Natural killer cell (primary cell): Measurements from ENCODE around the gene ATP8B1. TPM values are rescaled to one million over a fixed set of nuclear protein-coding genes. Genes with fewer than 3 reads are reported as not detected.

Experiments
- ATAC-seq, 3 donors: fragments of 150-1000 bp in 2 of 3; fragments of 200-7000 bp in 1 of 3; cut with Tn5 transposase; 1 replicate in 1 of 3; 2 replicates in 2 of 3; pipeline ENCODE4 v1.10.0; 2021; ENCODE audit warnings: mild to moderate bottlenecking in 2 of 3, moderate library complexity in 2 of 3
- DNase-seq, 2 donors: peaks; one replicate each; pipeline versions ENCODE4 v3.0.0 to v3.0.0-alpha.2; 2013 to 2021; ENCODE audit warnings: mixed read lengths in 1 of 2
- H3K27ac ChIP-seq: one replicate; pipeline ENCODE4 v1.5.1; 2013; ENCODE audit warnings: mild to moderate bottlenecking, low read length
- H3K27me3 ChIP-seq: one replicate; pipeline ENCODE4 v1.6.1; 2013; ENCODE audit warnings: low read length; ENCODE audit not compliant: control insufficient read depth, insufficient read depth
- H3K36me3 ChIP-seq: one replicate; pipeline ENCODE4 v1.6.1; 2013; ENCODE audit warnings: low read length; ENCODE audit not compliant: control insufficient read depth, insufficient read depth
- H3K4me1 ChIP-seq: one replicate; pipeline ENCODE4 v1.6.1; 2013; ENCODE audit warnings: low read length; ENCODE audit not compliant: control insufficient read depth, insufficient read depth
- H3K4me3 ChIP-seq: one replicate; pipeline ENCODE4 v1.5.1; 2013; ENCODE audit warnings: low read length
- H3K9me3 ChIP-seq: one replicate; pipeline ENCODE4 v1.6.1; 2013; ENCODE audit warnings: low read length; ENCODE audit not compliant: control insufficient read depth, insufficient read depth
- H3K27ac Mint-ChIP-seq, 2 donors: one replicate each; pipeline ENCODE4 v1.8.0; 2022; ENCODE audit warnings: mild to moderate bottlenecking in 2 of 2, mixed read lengths in 2 of 2, moderate library complexity in 1 of 2
- H3K27me3 Mint-ChIP-seq, 2 donors: one replicate each; pipeline ENCODE4 v1.8.0; 2022; ENCODE audit warnings: low read depth in 2 of 2, mixed read lengths in 2 of 2
- H3K36me3 Mint-ChIP-seq: one replicate; pipeline ENCODE4 v1.8.0; 2022; ENCODE audit warnings: mixed read lengths
- H3K4me1 Mint-ChIP-seq, 2 donors: one replicate each; pipeline ENCODE4 v1.8.0; 2022; ENCODE audit warnings: mixed read lengths in 2 of 2
- H3K4me3 Mint-ChIP-seq: one replicate; pipeline ENCODE4 v1.8.0; 2022; ENCODE audit warnings: mild to moderate bottlenecking, moderate library complexity, mixed read lengths
- H3K9me3 Mint-ChIP-seq, 2 donors: one replicate each; pipeline ENCODE4 v1.8.0; 2022; ENCODE audit warnings: mixed read lengths in 2 of 2
- WGBS: methylation state at CpG from one replicate; pipeline ENCODE4 v1.1.7; 2013; ENCODE audit warnings: missing lambda C conversion rate; ENCODE audit not compliant: insufficient coverage; 5-methylcytosine and 5-hydroxymethylcytosine counted together
- intact Hi-C: fragments of 100-400 bp; cut with micrococcal nuclease; formaldehyde crosslinking; loops from one replicate; pipeline ENCODE4 v1.14.2; 2022
- total RNA-seq, 4 donors: library from RNA; stranded (reverse); fragments of 120-200 nt in 1 of 4; gene quantifications; one replicate each; pipeline versions ENCODE4 v1.2.3 to v1.2.4, GENCODE V29; 2013 to 2022
- TF ChIP-seq, protein P1 (sequence below): fragments of 200-600 bp; IDR thresholded peaks from one replicate; pipeline ENCODE4 v1.8.0; 2022; ENCODE audit warnings: antibody characterized with exemption

The ATP8B1 gene
- total RNA-seq, 3 donors from 2014 or later (not counting 1 experiment from before 2014, with no cell fraction given), result not detected

DNA sequence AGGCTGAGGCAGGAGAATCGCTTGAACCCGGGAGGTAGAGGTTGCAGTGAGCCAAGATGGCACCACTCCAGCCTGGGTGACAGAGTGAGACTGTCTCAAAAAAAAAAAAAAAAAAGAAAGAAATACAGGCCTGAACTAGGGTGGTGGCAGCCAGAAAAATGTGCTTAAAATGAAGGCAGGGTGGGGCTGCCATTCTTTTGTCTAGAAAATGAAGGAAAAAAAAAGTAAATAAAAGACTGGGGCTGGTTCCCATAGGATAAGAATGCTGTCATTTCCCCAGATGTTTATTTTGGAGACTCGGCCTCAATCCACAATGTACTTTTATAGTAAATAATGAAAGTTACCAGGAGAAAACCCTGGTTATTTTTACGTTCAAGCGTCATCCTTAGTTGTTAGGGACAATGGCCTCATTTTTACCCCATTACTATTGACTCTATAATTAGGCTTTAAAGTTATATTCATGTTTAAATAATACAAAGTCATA lies 58.9 kb downstream of the ATP8B1 start:
- H3K9me3 Mint-ChIP-seq, result peaks cover 0 to 3% of the 10 kb centered on the region in 2 donors
- H3K27me3 Mint-ChIP-seq, result no peaks in the 10 kb centered on the region
- Histone ChIP-seq H3K9me3 (peaks cover 4% of the 10 kb centered on the region), H3K4me3 (no peak overlapping the region), H3K27ac (no peak overlapping the region), H3K4me1 (no peaks in the 10 kb centered on the region), H3K27me3 (no peaks in the 10 kb centered on the region), H3K36me3 (no peaks in the 10 kb centered on the region)
- TF ChIP-seq, protein P1, sequence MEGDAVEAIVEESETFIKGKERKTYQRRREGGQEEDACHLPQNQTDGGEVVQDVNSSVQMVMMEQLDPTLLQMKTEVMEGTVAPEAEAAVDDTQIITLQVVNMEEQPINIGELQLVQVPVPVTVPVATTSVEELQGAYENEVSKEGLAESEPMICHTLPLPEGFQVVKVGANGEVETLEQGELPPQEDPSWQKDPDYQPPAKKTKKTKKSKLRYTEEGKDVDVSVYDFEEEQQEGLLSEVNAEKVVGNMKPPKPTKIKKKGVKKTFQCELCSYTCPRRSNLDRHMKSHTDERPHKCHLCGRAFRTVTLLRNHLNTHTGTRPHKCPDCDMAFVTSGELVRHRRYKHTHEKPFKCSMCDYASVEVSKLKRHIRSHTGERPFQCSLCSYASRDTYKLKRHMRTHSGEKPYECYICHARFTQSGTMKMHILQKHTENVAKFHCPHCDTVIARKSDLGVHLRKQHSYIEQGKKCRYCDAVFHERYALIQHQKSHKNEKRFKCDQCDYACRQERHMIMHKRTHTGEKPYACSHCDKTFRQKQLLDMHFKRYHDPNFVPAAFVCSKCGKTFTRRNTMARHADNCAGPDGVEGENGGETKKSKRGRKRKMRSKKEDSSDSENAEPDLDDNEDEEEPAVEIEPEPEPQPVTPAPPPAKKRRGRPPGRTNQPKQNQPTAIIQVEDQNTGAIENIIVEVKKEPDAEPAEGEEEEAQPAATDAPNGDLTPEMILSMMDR, result no peak
- ATAC-seq (no peak), DNase-seq (no peak)
- H3K4me1 Mint-ChIP-seq, result no peaks in the 10 kb centered on the region
- intact Hi-C loops, result no loop called here
- no peak overlapping the region for H3K4me3 Mint-ChIP-seq
- no peaks in the 10 kb centered on the region for H3K36me3 Mint-ChIP-seq
- no peak overlapping the region for H3K27ac Mint-ChIP-seq
- WGBS, result 100% methylated on average over 2 of the region's 5 CpGs

DNA sequence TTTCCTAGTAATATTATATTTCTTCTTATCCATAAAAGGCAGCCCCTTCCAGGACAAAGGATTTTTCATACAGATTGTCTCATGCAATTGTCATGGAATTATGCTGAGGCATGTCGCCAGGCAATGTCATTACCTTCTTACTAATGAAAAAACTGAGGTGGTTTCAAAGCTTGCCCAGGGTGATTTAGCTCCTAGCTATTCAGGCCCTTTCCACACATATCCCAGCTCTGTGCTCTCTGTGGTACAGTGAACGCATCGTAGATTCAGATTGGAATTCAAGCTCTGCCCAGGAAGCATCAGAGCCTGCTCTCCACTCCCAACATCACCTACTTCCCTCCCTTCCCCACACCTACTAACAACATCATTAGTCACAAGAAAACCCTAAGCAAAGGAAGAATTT lies 60.1 kb downstream of the ATP8B1 start:
- intact Hi-C loops, result no loop called here
- H3K9me3 Mint-ChIP-seq, result peaks cover 2 to 3% of the 10 kb centered on the region in 2 donors
- WGBS, result 100% methylated on average over 3 of the region's 3 CpGs
- no peaks in the 10 kb centered on the region for H3K4me1 Mint-ChIP-seq
- no peak overlapping the region for H3K4me3 ChIP-seq
- H3K27ac Mint-ChIP-seq, result no peak overlapping the region
- DNase-seq (no peak), ATAC-seq (no peak)
- no peaks in the 10 kb centered on the region for H3K4me1 ChIP-seq
- H3K9me3 ChIP-seq, result peaks cover 4% of the 10 kb centered on the region
- H3K27me3 Mint-ChIP-seq, result no peaks in the 10 kb centered on the region
- TF ChIP-seq, protein P1, result no peak
- H3K27me3 ChIP-seq, result no peaks in the 10 kb centered on the region
- no peak overlapping the region for H3K27ac ChIP-seq
- H3K36me3 ChIP-seq, result no peaks in the 10 kb centered on the region
- no peak overlapping the region for H3K4me3 Mint-ChIP-seq
- H3K36me3 Mint-ChIP-seq, result no peaks in the 10 kb centered on the region

DNA sequence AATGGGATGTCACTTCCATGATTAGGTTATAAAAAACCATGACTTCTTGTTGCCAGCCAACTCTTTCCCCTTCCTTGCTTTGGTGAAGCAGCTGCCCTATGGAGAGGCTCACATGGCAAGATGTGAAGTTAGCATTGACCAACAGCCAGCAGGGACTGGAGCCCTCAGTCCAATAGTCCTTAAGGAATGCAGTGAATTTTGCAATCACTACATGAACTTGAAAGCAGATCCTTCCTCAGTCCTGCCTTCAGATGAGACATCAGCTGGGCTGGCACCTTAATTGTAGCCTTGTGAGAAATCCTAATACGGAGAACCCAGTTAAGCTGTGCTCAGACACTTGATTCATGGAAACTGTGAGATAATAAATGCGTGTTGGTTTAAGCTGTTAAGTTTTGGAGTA lies 61.8 kb downstream of the ATP8B1 start:
- H3K9me3 Mint-ChIP-seq, result peaks cover 2 to 3% of the 10 kb centered on the region in 2 donors
- H3K4me3 ChIP-seq, result no peak overlapping the region
- no peaks in the 10 kb centered on the region for H3K27me3 ChIP-seq
- no peaks in the 10 kb centered on the region for H3K36me3 ChIP-seq
- no peak for ATAC-seq
- H3K4me3 Mint-ChIP-seq, result no peak overlapping the region
- no peak overlapping the region for H3K27ac ChIP-seq
- no peaks in the 10 kb centered on the region for H3K36me3 Mint-ChIP-seq
- no peaks in the 10 kb centered on the region for H3K4me1 Mint-ChIP-seq
- H3K27ac Mint-ChIP-seq, result no peak overlapping the region
- 97% methylated on average over 2 of the region's 2 CpGs for WGBS
- intact Hi-C loops, result no loop called here
- no peak for DNase-seq
- no peaks in the 10 kb centered on the region for H3K27me3 Mint-ChIP-seq
- H3K4me1 ChIP-seq, result no peaks in the 10 kb centered on the region
- H3K9me3 ChIP-seq, result peaks cover 4% of the 10 kb centered on the region
- TF ChIP-seq, protein P1, result no peak

DNA sequence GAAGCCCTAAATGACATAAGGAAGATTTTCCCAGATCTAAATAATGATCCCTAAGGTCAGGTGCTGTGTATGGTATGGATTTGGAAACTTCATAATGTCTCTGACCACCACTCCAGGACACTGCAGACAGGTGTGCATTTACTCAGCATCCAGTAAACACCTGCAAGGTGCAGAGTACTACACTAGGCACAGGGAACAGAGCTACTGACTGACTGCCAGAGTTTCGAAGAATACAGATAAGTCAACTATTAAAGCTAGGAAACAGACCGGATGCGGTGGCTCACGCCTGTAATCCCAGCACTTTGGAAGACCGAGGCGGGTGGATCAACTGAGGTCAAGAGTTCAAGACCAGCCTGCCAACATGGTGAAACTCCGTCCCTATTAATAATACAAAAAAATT lies 65.0 kb downstream of the ATP8B1 start:
- TF ChIP-seq, protein P1, result no peak
- no peaks in the 10 kb centered on the region for H3K4me1 Mint-ChIP-seq
- no peaks in the 10 kb centered on the region for H3K27me3 ChIP-seq
- H3K4me3 ChIP-seq, result no peak overlapping the region
- no peak overlapping the region for H3K27ac Mint-ChIP-seq
- no peak overlapping the region for H3K27ac ChIP-seq
- DNase-seq (no peak), ATAC-seq (no peak)
- peaks cover 4% of the 10 kb centered on the region for H3K9me3 ChIP-seq
- peaks cover 2 to 5% of the 10 kb centered on the region in 2 donors for H3K9me3 Mint-ChIP-seq
- H3K36me3 ChIP-seq, result no peaks in the 10 kb centered on the region
- intact Hi-C loops, result no loop called here
- no peak overlapping the region for H3K4me3 Mint-ChIP-seq
- WGBS, result 95% methylated on average over 7 of the region's 7 CpGs
- no peaks in the 10 kb centered on the region for H3K4me1 ChIP-seq
- H3K36me3 Mint-ChIP-seq, result no peaks in the 10 kb centered on the region
- no peaks in the 10 kb centered on the region for H3K27me3 Mint-ChIP-seq
